HepG2 (cell line): Measurements from ENCODE around the gene ITPR1. TPM values are rescaled to one million over a fixed set of nuclear protein-coding genes. Genes with fewer than 3 reads are reported as not detected.

Experiments
- ATF1 ChIP-seq: IDR thresholded peaks from 2 replicates; pipeline ENCODE4 v1.6.1; 2016; ENCODE audit warnings: mild to moderate bottlenecking, control low read depth
- EED ChIP-seq: sonication (generic); formaldehyde crosslinking; IDR thresholded peaks from 2 replicates; pipeline ENCODE4 v1.5.0; 2020; ENCODE audit warnings: mild to moderate bottlenecking, missing genetic modification reagents
- ELF1 ChIP-seq: sonication (generic); formaldehyde crosslinking; IDR thresholded peaks from 2 replicates; pipeline ENCODE4 v1.4.0; 2020; ENCODE audit warnings: missing genetic modification reagents
- FOXO1 ChIP-seq: sonication (generic); formaldehyde crosslinking; IDR thresholded peaks from 2 replicates; pipeline ENCODE4 v1.4.0; 2020; ENCODE audit warnings: missing genetic modification reagents
- HMGXB4 ChIP-seq, 2 experiments: sonication (generic) in 1 of 2; formaldehyde crosslinking in 1 of 2; IDR thresholded peaks; 2 replicates each; pipeline versions ENCODE4 v1.4.0 to v1.6.1; 2018 to 2020; ENCODE audit warnings: missing genetic modification reagents in 2 of 2, borderline replicate concordance in 1 of 2, low read depth in 1 of 2, mild to moderate bottlenecking in 1 of 2, missing biosample characterization in 1 of 2
- MAF1 ChIP-seq: sonication (generic); formaldehyde crosslinking; IDR thresholded peaks from 2 replicates; pipeline ENCODE4 v1.5.0; 2020; ENCODE audit warnings: missing genetic modification reagents, borderline replicate concordance
- SP2 ChIP-seq: sonication (generic); formaldehyde crosslinking; IDR thresholded peaks from 2 replicates; pipeline ENCODE4 v1.5.1; 2020; ENCODE audit warnings: mild to moderate bottlenecking, missing genetic modification reagents
- TARDBP ChIP-seq: sonication (generic); formaldehyde crosslinking; IDR thresholded peaks from 2 replicates; pipeline ENCODE4 v1.8.0; 2022; ENCODE audit warnings: mild to moderate bottlenecking, missing genetic modification reagents
- TEAD2 ChIP-seq: sonication (generic); formaldehyde crosslinking; IDR thresholded peaks from 2 replicates; pipeline ENCODE4 v1.9.0; 2021; ENCODE audit warnings: missing genetic modification reagents
- TEAD3 ChIP-seq: optimal IDR thresholded peaks from 2 replicates; pipeline ENCODE3; 2016; ENCODE audit warnings: borderline replicate concordance
- ZBTB40 ChIP-seq, 2 experiments: fragments of 450-650 bp in 1 of 2; sonication (generic) in 1 of 2; formaldehyde crosslinking in 1 of 2; IDR thresholded peaks; 2 replicates each; pipeline versions ENCODE4 v1.6.1 to v1.8.0; 2016 to 2022; ENCODE audit warnings: antibody characterized with exemption in 1 of 2, mild to moderate bottlenecking in 1 of 2, missing genetic modification reagents in 1 of 2
- ZNF205 ChIP-seq: IDR thresholded peaks from 2 replicates; pipeline ENCODE4 v1.6.1; 2018; ENCODE audit warnings: missing biosample characterization, missing genetic modification reagents
- ZNF275 ChIP-seq: sonication (generic); formaldehyde crosslinking; IDR thresholded peaks from 2 replicates; pipeline ENCODE4 v1.8.0; 2022; ENCODE audit warnings: missing genetic modification reagents, mild to moderate bottlenecking, inconsistent platforms, borderline replicate concordance
- ZNF280B ChIP-seq: sonication (generic); formaldehyde crosslinking; IDR thresholded peaks from 2 replicates; pipeline ENCODE4 v1.5.0; 2020; ENCODE audit warnings: missing genetic modification reagents, mild to moderate bottlenecking, borderline replicate concordance
- ZNF546 ChIP-seq: sonication (generic); formaldehyde crosslinking; conservative IDR thresholded peaks from 2 replicates; pipeline ENCODE4 v1.8.1; 2023; ENCODE audit warnings: mild to moderate bottlenecking, missing genetic modification reagents
- ZNF569 ChIP-seq: sonication (generic); formaldehyde crosslinking; IDR thresholded peaks from 2 replicates; pipeline ENCODE4 v1.5.0; 2020; ENCODE audit warnings: mild to moderate bottlenecking, missing genetic modification reagents, moderate library complexity, borderline replicate concordance
- ZNF773 ChIP-seq: sonication (generic); formaldehyde crosslinking; IDR thresholded peaks from 2 replicates; pipeline ENCODE4 v1.4.0; 2020; ENCODE audit warnings: missing genetic modification reagents, borderline replicate concordance
- polyA plus RNA-seq, 8 experiments: library from polyadenylated mRNA; depleted of rRNA in 3 of 8; stranded (reverse) in 7 of 8; unstranded in 1 of 8; fragments of >200 nt; fragmentation: Illumina TruSeq in 4 of 8; extraction: Trizol in 4 of 8; gene quantifications; 2 replicates each; pipeline versions ENCODE4 v1.2.1 to v1.2.3, GENCODE V29; 2011 to 2016; ENCODE audit warnings: low read depth in 4 of 8, missing spikeins in 1 of 8, mixed read lengths in 1 of 8; ENCODE audit not compliant: insufficient read depth in 1 of 8
- total RNA-seq, 5 experiments: library from RNA; depleted of rRNA; stranded (reverse); fragments of >200 nt; fragmentation: Illumina TruSeq; extraction: Trizol; gene quantifications; 2 replicates each; pipeline ENCODE4 v1.2.3, GENCODE V29; 2016; ENCODE audit warnings: low read depth in 1 of 5

Gene ITPR1
- total and polyA plus RNA-seq, 2 of the 13 experiments (the other 11 are each of a cell fraction or from before 2014, with no cell fraction given) = 10.0 to 11.4 TPM

- TF ChIP-seq ZNF280B (CRISPR knock-in tag) (no peak), ZNF773 (CRISPR knock-in tag) (no peak), ATF1 (CRISPR knock-in tag) (no peak), EED (no peak), FOXO1 (no peak), HMGXB4 (CRISPR knock-in tag; IDR thresholded peaks at IDR 0.05; ENCODE audit: borderline replicate concordance in 1 of 2, low read depth in 1 of 2) (no peak), ZNF546 (CRISPR knock-in tag) (no peak), TEAD3 (peak; percentile 17), MAF1 (CRISPR knock-in tag) (no peak), ZNF205 (CRISPR knock-in tag) (no peak), SP2 (CRISPR knock-in tag) (no peak), ZNF569 (CRISPR knock-in tag) (no peak), ELF1 (CRISPR knock-in tag) (no peak), TARDBP (no peak), TEAD2 (CRISPR knock-in tag) (no peak), ZNF275 (no peak), ZBTB40 (IDR thresholded peaks at IDR 0.05) (no peak), ZBTB40 (CRISPR knock-in tag; IDR thresholded peaks at IDR 0.05) (no peak)
These were observed 32.8 kb upstream of the ITPR1 start (continued) for GRCh38 chr3:4460334-4460733.
